Esophagus squamous epithelium (tissue), 4 donors: ENCODE data around the gene SLAIN2.

Source experiments
- POLR2A ChIP-seq, 4 donors: fragments of 450-650 bp; IDR thresholded peaks; one replicate each; pipeline ENCODE4 v1.6.1; 2017; ENCODE audit warnings: antibody characterized with exemption in 4 of 4, mild to moderate bottlenecking in 4 of 4, moderate library complexity in 3 of 4
- TF ChIP-seq, protein P1 (sequence below), 6 experiments: fragments of 450-650 bp in 4 of 6; fragments of 200-600 bp in 2 of 6; sonication (generic) in 2 of 6; IDR thresholded peaks; one replicate each; pipeline ENCODE4 v1.5.1; 2016 to 2019; ENCODE audit warnings: antibody characterized with exemption in 6 of 6, mild to moderate bottlenecking in 4 of 6, moderate library complexity in 4 of 6

DNA sequence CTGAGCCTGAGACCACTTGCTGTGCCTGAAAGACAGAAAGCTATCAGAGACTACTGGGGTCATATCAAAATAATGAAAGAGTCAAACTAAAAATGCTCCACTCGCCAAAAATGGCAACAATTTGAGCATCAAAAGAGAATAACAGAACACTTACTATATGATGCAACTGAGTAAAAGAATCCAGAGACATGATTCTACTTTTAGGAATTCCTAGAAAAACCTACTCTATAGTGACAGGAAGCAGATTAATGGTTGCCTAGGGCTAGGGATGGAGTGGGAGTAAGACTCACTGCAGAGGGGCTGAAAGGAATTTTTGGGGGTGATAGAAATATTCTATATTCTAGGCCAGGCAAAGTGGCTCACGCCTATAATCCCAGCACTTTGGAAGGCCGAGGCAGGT is 29.4 kb upstream of the SLAIN2 start:
- TF ChIP-seq, protein P1, sequence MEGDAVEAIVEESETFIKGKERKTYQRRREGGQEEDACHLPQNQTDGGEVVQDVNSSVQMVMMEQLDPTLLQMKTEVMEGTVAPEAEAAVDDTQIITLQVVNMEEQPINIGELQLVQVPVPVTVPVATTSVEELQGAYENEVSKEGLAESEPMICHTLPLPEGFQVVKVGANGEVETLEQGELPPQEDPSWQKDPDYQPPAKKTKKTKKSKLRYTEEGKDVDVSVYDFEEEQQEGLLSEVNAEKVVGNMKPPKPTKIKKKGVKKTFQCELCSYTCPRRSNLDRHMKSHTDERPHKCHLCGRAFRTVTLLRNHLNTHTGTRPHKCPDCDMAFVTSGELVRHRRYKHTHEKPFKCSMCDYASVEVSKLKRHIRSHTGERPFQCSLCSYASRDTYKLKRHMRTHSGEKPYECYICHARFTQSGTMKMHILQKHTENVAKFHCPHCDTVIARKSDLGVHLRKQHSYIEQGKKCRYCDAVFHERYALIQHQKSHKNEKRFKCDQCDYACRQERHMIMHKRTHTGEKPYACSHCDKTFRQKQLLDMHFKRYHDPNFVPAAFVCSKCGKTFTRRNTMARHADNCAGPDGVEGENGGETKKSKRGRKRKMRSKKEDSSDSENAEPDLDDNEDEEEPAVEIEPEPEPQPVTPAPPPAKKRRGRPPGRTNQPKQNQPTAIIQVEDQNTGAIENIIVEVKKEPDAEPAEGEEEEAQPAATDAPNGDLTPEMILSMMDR (IDR thresholded peaks at IDR 0.05): no peak
- no peak for TF ChIP-seq POLR2A (IDR thresholded peaks at IDR 0.05)
